SU-DHL-6 (cell line): ENCODE results near the gene ADIRF.
"Not testable (repeated sequence)": the region's sequence is repeated elsewhere in the genome, so short reads cannot be mapped to it uniquely, and the experiment has no call there.

Source experiments
- H2AFZ ChIP-seq: fragments of 200-600 bp; sonication (generic); 2 replicates; pipeline ENCODE4 v1.6.1; 2014; ENCODE audit warnings: low read depth, mild to moderate bottlenecking, moderate library complexity, mixed read lengths, antibody characterized with exemption, low read length; ENCODE audit not compliant: severe bottlenecking
- H3F3A ChIP-seq: fragments of 200-600 bp; shearing (Covaris generic); 2 replicates; pipeline ENCODE4 v1.6.0; 2016; ENCODE audit warnings: antibody characterized with exemption, mild to moderate bottlenecking; ENCODE audit not compliant: insufficient read depth
- H3K27ac ChIP-seq: fragments of 200-600 bp; sonication (generic); 2 replicates; pipeline ENCODE4 v1.5.1; 2016; ENCODE audit warnings: low read depth, mild to moderate bottlenecking, low read length, moderate library complexity, mixed read lengths
- H3K27me3 ChIP-seq: fragments of 200-600 bp; sonication (generic), shearing (Covaris generic); 2 replicates; pipeline ENCODE4 v1.6.0; 2014; ENCODE audit warnings: mild to moderate bottlenecking, low read length
- H3K36me3 ChIP-seq: fragments of 200-600 bp; sonication (generic); 2 replicates; pipeline ENCODE4 v1.6.1; 2014; ENCODE audit warnings: mild to moderate bottlenecking, low read length, mixed read lengths
- H3K4me2 ChIP-seq: fragments of 300-600, 200-600 bp; shearing (Covaris generic), sonication (generic); 2 replicates; pipeline ENCODE4 v1.6.0; 2014; ENCODE audit warnings: low read length, low read depth, mild to moderate bottlenecking; ENCODE audit not compliant: poor library complexity, severe bottlenecking
- H3K4me3 ChIP-seq: fragments of 200-600 bp; sonication (generic); 2 replicates; pipeline ENCODE4 v1.5.1; 2014; ENCODE audit warnings: antibody characterized with exemption, low read length, mild to moderate bottlenecking, mixed read lengths; ENCODE audit not compliant: insufficient read depth, poor library complexity, severe bottlenecking
- H3K79me2 ChIP-seq: fragments of 200-600 bp; sonication (generic); 2 replicates; pipeline ENCODE4 v1.6.1; 2014; ENCODE audit warnings: mild to moderate bottlenecking, low read length, moderate library complexity; ENCODE audit not compliant: insufficient read depth
- H3K9ac ChIP-seq: fragments of 200-600 bp; sonication (generic); 2 replicates; pipeline ENCODE4 v1.7.0; 2014; ENCODE audit warnings: mild to moderate bottlenecking, low read length
- H3K9me2 ChIP-seq: fragments of 200-600 bp; sonication (generic); replicated peaks from 2 replicates; pipeline ENCODE4 v1.6.1; 2014; ENCODE audit warnings: low read length; ENCODE audit not compliant: insufficient read depth
- H3K9me3 ChIP-seq: fragments of 200-600 bp; sonication (generic); 2 replicates; pipeline ENCODE4 v1.6.1; 2014; ENCODE audit warnings: low read length, mixed read lengths; ENCODE audit not compliant: insufficient read depth
- H4K20me1 ChIP-seq: fragments of 200-600 bp; sonication (generic); 2 replicates; pipeline ENCODE4 v1.6.1; 2014; ENCODE audit warnings: low read depth, mild to moderate bottlenecking, antibody characterized with exemption, low read length, moderate library complexity, mixed read lengths
- CTCF ChIP-seq: fragments of 200-600 bp; sonication (generic); IDR thresholded peaks from one replicate; pipeline ENCODE4 v1.5.1; 2017; ENCODE audit warnings: antibody characterized with exemption, mild to moderate bottlenecking, low read length, moderate library complexity; ENCODE audit not compliant: insufficient read depth, poor library complexity, severe bottlenecking
- EZH2phosphoT487 ChIP-seq: fragments of 200-600 bp; sonication (generic), shearing (Covaris generic); conservative IDR thresholded peaks from 2 replicates; pipeline ENCODE4 v1.6.1; 2018; ENCODE audit warnings: mild to moderate bottlenecking, antibody characterized with exemption, low read length, moderate library complexity, mixed read lengths

ADIRF gene

GRCh38 chr10:87000491-87000890 lies 32.2 kb downstream of the ADIRF start:
- no peaks in the 10 kb centered on the region for H3K27me3 ChIP-seq
- no peaks in the 10 kb centered on the region for H3K79me2 ChIP-seq
- H4K20me1 ChIP-seq, result no peaks in the 10 kb centered on the region
- no peaks in the 10 kb centered on the region for H3K36me3 ChIP-seq
- no peak overlapping the region for H3K4me3 ChIP-seq
- H3K9me3 ChIP-seq, result no peaks in the 10 kb centered on the region
- H3K4me2 ChIP-seq, result no peak overlapping the region
- H3F3A ChIP-seq, result no peaks in the 10 kb centered on the region
- TF ChIP-seq CTCF, result no peak
- TF ChIP-seq EZH2phosphoT487, result no peak
- H3K9ac ChIP-seq, result no peak overlapping the region
- H3K27ac ChIP-seq, result no peak overlapping the region
- H2AFZ ChIP-seq, result no peak overlapping the region
- H3K9me2 ChIP-seq, result no peaks in the 10 kb centered on the region

- not testable (repeated sequence) for H3K79me2 ChIP-seq, H3K4me2 ChIP-seq, H2AFZ ChIP-seq, H4K20me1 ChIP-seq, H3K4me3 ChIP-seq, H3K36me3 ChIP-seq, H3F3A ChIP-seq, H3K9ac ChIP-seq, H3K27ac ChIP-seq, H3K9me2 ChIP-seq, H3K27me3 ChIP-seq, H3K9me3 ChIP-seq
These were observed 38.8 kb downstream of the ADIRF start for GRCh38 chr10:87007124-87007523.

DNA sequence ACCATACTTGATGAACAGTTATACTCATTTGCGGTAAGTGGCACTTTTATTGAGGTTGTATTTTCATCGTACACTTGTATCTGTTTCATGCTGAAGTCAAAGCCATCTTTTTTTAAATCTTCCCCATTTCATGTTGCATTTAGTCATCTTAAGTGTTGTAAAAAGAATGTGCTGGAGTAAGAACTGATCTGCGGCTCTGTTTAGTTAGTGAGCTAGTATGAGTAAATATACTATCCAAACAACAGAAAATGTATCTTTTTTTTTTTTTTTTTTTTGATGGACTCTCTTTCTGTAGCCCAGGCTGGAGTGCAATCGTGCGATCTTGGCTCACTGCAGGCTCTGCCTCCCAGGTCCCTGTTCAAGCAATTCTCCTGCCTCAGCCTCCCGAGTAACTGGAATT lies 39.4 kb downstream of the ADIRF start:
- H2AFZ ChIP-seq, H3K9me3 ChIP-seq, H3K27ac ChIP-seq, H3K9me2 ChIP-seq, H3K36me3 ChIP-seq, H4K20me1 ChIP-seq, H3K9ac ChIP-seq, H3K27me3 ChIP-seq, H3K4me3 ChIP-seq, H3K4me2 ChIP-seq, H3F3A ChIP-seq, H3K79me2 ChIP-seq: not testable (repeated sequence)

- not testable (repeated sequence) for H3K9me3 ChIP-seq, H3K9ac ChIP-seq, H4K20me1 ChIP-seq, H3F3A ChIP-seq, H3K4me2 ChIP-seq, H3K27ac ChIP-seq, H2AFZ ChIP-seq, H3K4me3 ChIP-seq, H3K36me3 ChIP-seq, H3K27me3 ChIP-seq, H3K79me2 ChIP-seq, H3K9me2 ChIP-seq
These were observed 40.0 kb downstream of the ADIRF start for GRCh38 chr10:87008303-87008702.

DNA sequence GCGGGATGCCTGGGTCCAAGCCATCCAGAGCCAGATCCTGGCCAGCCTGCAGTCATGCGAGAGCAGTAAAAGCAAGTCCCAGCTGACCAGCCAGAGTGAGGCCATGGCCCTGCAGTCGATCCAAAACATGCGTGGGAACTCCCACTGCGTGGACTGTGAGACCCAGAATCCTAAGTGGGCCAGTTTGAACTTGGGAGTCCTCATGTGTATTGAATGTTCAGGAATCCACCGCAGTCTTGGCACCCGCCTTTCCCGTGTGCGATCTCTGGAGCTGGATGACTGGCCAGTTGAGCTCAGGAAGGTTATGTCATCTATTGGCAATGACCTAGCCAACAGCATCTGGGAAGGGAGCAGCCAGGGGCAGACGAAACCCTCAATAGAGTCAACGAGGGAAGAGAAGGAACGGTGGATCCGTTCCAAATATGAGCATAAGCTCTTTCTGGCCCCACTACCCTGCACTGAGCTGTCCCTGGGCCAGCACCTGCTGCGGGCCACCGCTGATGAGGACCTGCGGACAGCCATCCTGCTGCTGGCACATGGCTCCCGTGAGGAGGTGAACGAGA lies 40.9 kb downstream of the ADIRF start:
- not testable (repeated sequence) for H3K9me2 ChIP-seq, H3K9ac ChIP-seq, H3K79me2 ChIP-seq

GRCh38 chr10:87013528-87013927 lies 45.2 kb downstream of the ADIRF start:
- not testable (repeated sequence) for H3K9me2 ChIP-seq, H3K79me2 ChIP-seq, H3K4me2 ChIP-seq, H4K20me1 ChIP-seq, H3K9ac ChIP-seq, H3K9me3 ChIP-seq, H3K36me3 ChIP-seq, H3F3A ChIP-seq, H2AFZ ChIP-seq, H3K27me3 ChIP-seq, H3K27ac ChIP-seq, H3K4me3 ChIP-seq

More for the DNA sequence above, 40.9 kb downstream of the ADIRF start:
- not testable (repeated sequence) for H2AFZ ChIP-seq, H3K9me3 ChIP-seq, H3K36me3 ChIP-seq, H3K27me3 ChIP-seq, H4K20me1 ChIP-seq, H3K4me2 ChIP-seq, H3K27ac ChIP-seq, H3K4me3 ChIP-seq, H3F3A ChIP-seq

DNA sequence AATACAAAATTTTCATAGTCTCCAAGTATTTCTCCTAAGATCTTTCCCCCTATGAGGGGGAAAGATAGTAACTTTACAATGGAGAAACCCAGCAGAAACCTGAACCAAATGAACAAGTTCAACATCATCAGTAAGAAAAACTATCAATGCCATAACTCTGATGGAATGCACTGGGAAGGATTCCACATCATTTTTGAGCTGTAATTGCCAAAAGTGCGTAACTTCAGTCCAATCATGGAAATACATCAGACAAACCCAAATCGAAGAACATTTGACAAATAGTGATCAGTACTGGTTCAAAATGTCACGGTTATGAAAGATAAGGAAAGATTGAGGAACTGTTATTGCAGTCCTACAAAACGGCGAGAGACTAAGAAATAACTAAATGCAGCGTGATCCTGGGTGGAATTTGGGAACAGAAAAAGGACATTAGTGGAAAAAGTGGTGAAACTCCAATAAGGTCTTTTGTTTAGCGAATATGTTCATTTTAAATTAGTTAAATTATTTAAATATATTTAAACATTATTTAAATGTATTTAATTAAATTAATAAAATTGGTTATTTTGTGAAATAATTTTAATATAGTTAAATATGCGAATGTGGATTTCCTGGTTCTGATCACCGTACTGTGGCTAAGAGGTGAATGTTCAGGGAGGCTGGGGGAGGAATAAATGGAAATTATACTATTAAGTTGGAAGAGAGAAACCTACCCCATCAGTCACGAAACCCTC lies 46.9 kb downstream of the ADIRF start:
- not testable (repeated sequence) for H3K9me2 ChIP-seq, H3K9ac ChIP-seq, H3K4me2 ChIP-seq, H3K27me3 ChIP-seq, H3K4me3 ChIP-seq, H3F3A ChIP-seq, H3K27ac ChIP-seq, H3K36me3 ChIP-seq, H3K79me2 ChIP-seq, H3K9me3 ChIP-seq, H4K20me1 ChIP-seq, H2AFZ ChIP-seq
